Retinal pigment epithelial cell (primary cell): ENCODE data around the gene GFI1.
"Not testable (repeated sequence)": the region's sequence is repeated elsewhere in the genome, so short reads cannot be mapped to it uniquely, and the experiment has no call there.

Experiments used
- DNase-seq: peaks from one replicate; pipeline ENCODE4 v3.0.0-alpha.2; 2010; ENCODE audit warnings: low read depth
- H3K4me3 ChIP-seq: 2 replicates; pipeline ENCODE4 v1.5.1; 2011; ENCODE audit warnings: mild to moderate bottlenecking, low read length, control low read depth, moderate library complexity
- TF ChIP-seq, protein P1 (sequence below): conservative IDR thresholded peaks from 2 replicates; pipeline ENCODE4 v1.5.1; 2011; ENCODE audit warnings: low read depth, low read length, control low read depth, inconsistent platforms

The GFI1 gene

DNA sequence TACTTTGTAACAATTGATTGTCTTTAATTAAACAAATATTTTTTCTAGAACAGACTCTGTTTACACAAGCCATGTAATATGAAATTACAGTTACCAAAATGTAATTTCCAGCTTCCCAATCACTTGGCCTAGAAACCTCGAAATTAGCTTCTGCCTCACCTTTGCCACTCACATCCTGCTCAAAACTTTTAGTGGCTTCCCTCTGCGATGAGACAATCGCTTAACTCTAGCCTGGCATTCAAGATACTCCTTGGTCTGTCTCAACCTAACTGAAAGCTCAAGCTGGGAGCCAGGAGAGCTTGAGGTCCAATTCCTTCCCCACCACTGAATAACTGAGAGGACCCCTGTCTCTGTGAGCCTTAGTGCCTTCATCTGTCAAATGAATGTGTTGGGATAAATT lies 42.8 kb downstream of the GFI1 start:
- H3K4me3 ChIP-seq: no peak overlapping the region
- TF ChIP-seq, protein P1, sequence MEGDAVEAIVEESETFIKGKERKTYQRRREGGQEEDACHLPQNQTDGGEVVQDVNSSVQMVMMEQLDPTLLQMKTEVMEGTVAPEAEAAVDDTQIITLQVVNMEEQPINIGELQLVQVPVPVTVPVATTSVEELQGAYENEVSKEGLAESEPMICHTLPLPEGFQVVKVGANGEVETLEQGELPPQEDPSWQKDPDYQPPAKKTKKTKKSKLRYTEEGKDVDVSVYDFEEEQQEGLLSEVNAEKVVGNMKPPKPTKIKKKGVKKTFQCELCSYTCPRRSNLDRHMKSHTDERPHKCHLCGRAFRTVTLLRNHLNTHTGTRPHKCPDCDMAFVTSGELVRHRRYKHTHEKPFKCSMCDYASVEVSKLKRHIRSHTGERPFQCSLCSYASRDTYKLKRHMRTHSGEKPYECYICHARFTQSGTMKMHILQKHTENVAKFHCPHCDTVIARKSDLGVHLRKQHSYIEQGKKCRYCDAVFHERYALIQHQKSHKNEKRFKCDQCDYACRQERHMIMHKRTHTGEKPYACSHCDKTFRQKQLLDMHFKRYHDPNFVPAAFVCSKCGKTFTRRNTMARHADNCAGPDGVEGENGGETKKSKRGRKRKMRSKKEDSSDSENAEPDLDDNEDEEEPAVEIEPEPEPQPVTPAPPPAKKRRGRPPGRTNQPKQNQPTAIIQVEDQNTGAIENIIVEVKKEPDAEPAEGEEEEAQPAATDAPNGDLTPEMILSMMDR: no peak
- no peak for DNase-seq

DNA sequence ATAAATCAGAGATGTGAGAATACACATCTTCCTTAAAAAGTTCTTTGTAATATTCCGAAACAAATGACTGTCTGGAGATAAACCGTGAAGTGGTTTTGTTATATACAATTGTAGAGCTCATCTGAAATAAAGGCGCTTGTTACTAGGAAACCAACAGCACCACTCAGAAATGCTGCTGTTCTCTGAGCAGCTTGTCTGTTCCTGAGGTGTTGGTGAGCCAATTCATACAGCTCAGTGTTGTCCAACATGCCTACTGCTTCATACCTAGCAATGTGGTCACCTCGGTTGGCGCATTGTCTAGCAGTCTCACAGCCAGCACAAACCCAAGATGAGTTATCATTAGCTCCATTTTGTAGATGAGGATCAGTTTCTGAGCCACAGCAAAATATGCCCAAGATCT lies 44.4 kb downstream of the GFI1 start:
- TF ChIP-seq, protein P1: no peak
- H3K4me3 ChIP-seq: no peak overlapping the region
- DNase-seq: no peak

DNA sequence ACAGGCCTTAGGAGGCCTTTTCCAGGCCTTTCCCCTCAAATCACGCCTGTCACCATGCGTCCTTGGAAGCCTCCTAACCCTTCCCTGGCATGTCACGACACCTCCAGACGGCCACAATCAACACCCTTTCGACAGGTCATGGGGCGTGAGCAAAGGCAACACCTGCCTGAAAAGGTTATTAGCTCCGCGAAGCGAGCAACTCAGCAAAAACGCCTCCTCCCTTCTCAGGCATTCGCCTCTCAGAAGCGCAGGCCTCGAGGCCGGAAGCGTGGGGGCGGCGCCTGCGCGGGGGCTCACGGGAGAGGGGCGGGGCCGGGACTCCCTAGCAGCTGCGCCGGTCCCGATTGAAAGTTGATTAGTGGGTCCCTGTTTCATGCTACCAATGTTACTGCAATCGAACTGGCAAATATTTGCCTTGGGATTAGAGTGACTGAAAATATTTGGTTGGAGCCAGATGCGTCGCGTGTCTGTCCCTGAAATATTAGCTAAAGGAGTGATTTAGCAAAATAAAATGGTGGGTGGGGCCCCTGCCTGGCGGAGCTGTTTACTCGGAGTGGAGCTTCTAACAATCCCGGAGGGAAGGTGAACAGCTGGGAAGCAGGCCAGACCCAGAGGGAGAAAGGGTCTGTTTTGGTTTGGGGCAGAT lies 44.9 kb downstream of the GFI1 start:
- no peak overlapping the region for H3K4me3 ChIP-seq
- TF ChIP-seq, protein P1: no peak
- DNase-seq: no peak

DNA sequence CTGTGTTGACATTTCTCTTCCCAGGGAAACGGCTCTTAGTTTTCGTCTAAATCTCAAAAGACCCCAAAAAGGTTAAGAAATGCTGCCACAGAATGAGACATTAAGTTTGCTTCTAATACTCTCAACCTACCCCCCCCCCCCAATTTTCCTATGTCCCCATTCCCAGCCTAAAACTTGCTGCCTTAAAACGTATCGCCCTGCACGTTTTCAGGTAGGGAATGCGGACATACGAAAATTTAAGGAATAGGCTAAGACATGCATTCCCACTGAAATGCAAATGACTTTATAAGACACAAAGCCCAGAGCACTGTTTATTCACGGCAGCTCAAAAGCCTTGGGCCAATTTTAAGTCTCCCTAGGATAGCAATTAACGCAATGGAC lies 45.4 kb downstream of the GFI1 start:
- H3K4me3 ChIP-seq: no peak overlapping the region
- DNase-seq: no peak
- TF ChIP-seq, protein P1: no peak

DNA sequence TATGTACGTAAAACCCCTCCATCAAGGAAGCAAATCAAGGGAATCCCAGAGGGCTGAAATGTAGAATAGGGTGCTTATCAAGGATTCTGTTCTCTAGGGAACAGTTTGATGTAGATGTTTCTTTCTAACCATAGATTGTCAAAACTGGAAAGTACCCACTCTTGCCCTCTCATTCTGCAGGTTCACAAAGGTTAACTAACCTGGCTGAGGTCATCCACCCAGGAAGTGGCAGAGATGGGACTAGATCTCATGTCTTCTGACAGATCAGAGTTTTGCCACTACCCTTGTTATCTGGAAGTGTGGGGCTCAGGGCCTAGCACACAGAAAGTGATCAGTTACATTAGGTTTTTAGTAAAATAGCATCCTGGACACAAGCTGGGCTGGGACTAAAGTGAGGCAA lies 47.4 kb downstream of the GFI1 start:
- no peak overlapping the region for H3K4me3 ChIP-seq
- DNase-seq: no peak
- TF ChIP-seq, protein P1: no peak

DNA sequence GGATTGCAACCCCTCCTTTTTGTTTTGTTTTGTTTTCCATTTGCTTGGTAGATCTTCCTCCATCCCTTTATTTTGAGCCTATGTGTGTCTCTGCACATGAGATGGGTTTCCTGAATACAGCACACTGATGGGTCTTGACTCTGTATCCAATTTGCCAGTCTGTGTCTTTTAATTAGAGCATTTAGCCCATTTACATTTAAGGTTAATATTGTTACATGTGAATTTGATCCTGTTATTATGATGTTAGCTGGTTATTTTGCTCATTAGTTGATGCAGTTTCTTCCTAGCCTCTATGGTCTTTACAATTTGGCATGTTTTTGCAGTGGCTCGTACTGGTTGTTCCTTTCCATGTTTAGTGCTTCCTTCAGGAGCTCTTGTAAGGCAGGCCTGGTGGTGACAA lies 52.2 kb downstream of the GFI1 start:
- H3K4me3 ChIP-seq: not testable (repeated sequence)

DNA sequence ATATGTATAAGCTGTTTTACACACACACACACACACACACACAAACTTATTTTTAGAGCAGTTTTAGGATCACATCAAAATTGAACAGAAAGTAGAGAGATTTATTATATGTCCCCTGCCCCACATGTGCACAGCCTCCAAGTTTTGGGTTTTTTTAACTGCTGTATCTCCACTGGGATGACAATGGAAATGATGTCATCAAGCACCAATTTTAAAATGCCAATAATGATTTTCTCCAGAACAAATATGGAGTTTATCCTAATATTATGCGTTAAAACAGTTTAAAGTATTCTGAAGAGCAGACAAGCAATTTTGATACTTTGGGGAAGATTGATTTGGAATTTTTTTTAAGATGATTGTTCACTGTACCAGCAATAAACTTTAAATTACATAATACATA lies 56.7 kb downstream of the GFI1 start:
- TF ChIP-seq, protein P1: no peak
- no peak overlapping the region for H3K4me3 ChIP-seq
- no peak for DNase-seq

More for the DNA sequence above, 52.2 kb downstream of the GFI1 start:
- not testable (repeated sequence) for DNase-seq
